Measurements from ENCODE around the gene MADCAM1.

MADCAM1 gene

GRCh38 chr19:532561-533363, 36.5 kb downstream of the MADCAM1 start:
- DNase-seq, result peak in 2 of 5 donors; percentile 33 to 38

- no peak for DNase-seq
These were observed 37.2 kb downstream of the MADCAM1 start for GRCh38 chr19:533364-534058.

DNA sequence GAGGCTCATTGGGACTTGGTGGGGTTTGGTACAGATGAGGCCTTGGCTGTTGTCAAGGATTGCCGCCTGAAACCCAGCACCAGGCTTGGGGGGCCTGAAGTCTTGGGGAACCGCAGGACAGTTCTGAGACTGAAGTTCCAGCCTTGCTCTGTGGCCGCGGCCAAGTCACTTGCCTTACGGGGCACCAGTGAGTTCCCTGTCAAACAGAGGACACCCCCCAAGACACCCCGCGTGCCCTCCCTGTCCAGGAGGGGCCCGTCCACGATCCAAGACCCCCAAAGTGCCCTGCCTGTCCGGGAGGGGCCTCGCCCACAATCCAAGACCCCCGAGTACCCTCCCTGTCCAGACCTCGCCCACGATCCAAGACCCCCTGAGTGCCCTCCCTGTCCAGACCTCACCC, 37.8 kb downstream of the MADCAM1 start:
- DNase-seq, result no peak

GRCh38 chr19:535017-535835, 38.9 kb downstream of the MADCAM1 start:
- no peak for DNase-seq

GRCh38 chr19:536031-536880, 40.0 kb downstream of the MADCAM1 start:
- DNase-seq, result no peak

DNA sequence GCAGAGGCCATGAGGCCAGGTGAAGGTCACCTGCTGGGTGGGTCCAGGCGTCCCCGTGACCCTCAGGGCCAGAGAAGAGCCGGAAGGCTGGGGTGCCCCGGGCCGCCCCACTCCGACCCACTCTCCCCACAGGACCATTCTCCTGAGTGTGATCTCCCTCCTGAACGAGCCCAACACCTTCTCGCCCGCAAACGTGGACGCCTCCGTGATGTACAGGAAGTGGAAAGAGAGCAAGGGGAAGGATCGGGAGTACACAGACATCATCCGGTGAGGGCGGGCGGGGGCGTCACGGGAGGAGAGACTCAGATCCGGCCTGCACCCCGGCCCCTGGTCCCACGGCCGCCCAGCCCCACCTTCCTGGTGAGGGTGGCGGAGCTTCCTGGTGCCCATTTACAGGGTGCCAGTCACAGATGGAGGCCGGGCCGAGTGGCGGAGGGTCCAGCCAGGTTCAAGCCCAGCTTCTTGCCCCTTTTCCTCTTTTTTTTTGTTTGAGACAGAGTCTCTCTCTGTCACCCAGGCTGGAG, 40.7 kb downstream of the MADCAM1 start:
- no peak for DNase-seq

- DNase-seq, result no peak
These were observed 42.5 kb downstream of the MADCAM1 start for GRCh38 chr19:538641-539428.

DNA sequence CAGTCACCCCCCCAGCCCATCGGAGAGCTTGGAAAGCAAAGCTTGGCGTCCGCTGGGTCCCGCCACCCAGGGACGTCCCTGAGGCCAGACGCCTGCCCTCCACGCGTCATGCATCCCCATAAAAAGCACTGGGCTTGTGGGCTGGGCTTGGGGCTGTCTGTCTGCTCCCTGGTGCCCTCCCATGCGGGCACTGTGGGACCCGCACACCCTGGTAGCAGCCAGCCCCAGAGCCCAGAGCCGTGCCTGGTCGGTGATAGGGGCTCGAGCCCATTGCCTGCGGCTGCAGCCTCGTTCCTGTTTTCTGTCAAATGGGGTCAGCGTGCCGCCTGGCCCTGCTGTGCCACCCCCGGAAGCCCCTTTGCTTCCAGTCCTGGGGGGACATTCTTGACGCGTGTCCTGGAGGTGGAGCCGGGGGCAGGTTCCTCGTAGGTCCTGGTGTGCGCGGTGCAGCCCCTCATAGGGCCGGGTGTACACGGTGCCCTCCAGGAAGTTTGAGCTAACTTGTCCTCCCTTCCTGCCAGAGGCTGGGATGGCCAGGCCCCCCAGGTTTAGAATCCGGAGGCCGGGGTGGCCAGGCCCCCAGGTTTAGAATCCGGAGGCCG, 43.2 kb downstream of the MADCAM1 start:
- no peak for DNase-seq

- no peak for DNase-seq
These were observed 44.8 kb downstream of the MADCAM1 start for GRCh38 chr19:540867-541637.

DNA sequence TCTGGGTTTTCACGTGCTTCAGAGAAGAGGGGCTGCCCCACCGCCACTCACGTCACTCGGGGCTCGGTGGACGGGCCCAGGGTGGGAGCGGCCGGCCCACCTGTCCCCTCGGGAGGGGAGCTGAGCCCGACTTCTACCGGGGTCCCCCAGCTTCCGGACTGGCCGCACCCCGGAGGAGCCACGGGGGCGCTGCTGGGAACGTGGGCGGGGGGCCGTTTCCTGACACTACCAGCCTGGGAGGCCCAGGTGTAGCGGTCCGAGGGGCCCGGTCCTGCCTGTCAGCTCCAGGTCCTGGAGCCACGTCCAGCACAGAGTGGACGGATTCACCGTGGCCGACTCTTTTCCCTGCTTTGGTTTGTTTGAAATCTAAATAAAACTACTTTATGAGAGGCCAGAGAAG, 45.4 kb downstream of the MADCAM1 start:
- DNase-seq, result no peak

GRCh38 chr19:542173-542866, 46.0 kb downstream of the MADCAM1 start:
- no peak for DNase-seq

GRCh38 chr19:543910-544608, 47.8 kb downstream of the MADCAM1 start, which contains the start of gene GZMM:
Gene GZMM, plus strand, starts transcription at chr19:544053. Its CDS starts 19 bp downstream, at chr19:544072.
- DNase-seq, result peak; percentile 51 to 80 (median 70)

- DNase-seq, result no peak
These were observed 50.8 kb downstream of the MADCAM1 start for GRCh38 chr19:547117-547516.

DNA sequence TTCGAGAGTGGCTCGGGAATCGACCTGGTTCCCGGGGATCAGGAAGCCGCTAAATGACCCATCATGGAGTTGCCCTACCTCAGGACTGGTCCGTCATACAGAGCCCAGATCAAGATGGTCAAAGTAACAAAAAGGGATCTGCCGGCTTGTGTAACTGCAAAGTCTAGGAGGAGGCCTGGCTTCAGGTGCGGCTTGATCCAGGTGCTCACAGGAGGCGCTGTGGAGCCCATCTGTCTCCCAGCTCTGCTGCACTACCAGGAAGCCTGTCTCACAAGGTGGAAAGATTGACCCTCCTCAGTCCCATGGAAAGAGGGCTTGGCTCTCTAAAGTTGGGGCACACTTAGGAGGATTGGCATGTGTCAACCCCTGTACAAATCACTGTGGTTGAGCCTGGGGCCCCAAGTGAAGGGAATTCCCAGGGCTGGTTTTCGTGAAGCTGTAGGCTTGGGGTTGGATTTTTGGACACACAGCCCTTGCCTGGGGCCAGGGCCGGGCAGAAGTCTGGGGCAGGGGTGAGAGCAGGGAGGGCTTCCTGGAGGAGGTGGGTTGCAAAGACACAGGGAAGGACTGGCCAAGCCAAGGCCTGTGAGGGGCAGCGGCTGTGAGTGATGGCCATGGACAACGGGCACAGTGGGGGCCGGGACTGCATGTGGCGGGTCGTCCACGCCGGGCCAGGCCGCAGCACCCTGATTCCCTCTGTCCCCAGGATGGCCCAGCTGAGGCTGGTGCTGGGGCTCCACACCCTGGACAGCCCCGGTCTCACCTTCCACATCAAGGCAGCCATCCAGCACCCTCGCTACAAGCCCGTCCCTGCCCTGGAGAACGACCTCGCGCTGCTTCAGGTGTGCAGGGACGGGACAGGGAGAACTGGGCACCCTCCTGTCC, 51.8 kb downstream of the MADCAM1 start:
- no peak for DNase-seq

- DNase-seq, result no peak
These were observed 52.9 kb downstream of the MADCAM1 start for GRCh38 chr19:548886-549830.

DNA sequence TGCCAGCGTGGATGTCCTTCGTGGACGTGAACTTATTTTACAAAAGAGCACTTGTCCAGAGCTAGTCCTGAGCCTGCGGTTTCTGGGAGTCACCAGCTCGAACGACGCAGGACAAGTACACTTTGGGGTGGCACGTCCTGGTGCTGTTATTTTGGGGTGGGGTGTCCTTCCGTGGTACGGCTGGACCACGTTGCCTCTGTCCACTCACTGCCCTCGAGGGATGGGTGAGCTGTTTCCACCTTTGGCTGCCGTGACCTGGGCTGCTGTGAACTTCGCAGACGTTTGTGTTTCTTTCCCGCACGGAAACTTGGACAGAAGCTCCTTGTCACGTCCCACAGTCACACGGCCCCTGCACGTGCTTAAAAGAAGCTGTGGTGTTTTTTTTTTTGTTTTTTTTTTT, 58.5 kb downstream of the MADCAM1 start:
- DNase-seq, result no peak

Data from T-helper 1 cell (primary cell).